HL-60/S4 treated with retinoic acid at 250 ng/mL for 4 days and 3 days (cell line): Measurements from ENCODE around the gene EIF3A.
"Not testable (repeated sequence)": the region's sequence is repeated elsewhere in the genome, so short reads cannot be mapped to it uniquely, and the experiment has no call there.

Experiments used
- in situ Hi-C: fragments of 300-500 bp; cut with MboI; formaldehyde crosslinking; loops from 2 replicates; pipeline ENCODE4 v1.7.0; 2022; ENCODE audit warnings: low sequenced_read_pairs

EIF3A gene, protein sequence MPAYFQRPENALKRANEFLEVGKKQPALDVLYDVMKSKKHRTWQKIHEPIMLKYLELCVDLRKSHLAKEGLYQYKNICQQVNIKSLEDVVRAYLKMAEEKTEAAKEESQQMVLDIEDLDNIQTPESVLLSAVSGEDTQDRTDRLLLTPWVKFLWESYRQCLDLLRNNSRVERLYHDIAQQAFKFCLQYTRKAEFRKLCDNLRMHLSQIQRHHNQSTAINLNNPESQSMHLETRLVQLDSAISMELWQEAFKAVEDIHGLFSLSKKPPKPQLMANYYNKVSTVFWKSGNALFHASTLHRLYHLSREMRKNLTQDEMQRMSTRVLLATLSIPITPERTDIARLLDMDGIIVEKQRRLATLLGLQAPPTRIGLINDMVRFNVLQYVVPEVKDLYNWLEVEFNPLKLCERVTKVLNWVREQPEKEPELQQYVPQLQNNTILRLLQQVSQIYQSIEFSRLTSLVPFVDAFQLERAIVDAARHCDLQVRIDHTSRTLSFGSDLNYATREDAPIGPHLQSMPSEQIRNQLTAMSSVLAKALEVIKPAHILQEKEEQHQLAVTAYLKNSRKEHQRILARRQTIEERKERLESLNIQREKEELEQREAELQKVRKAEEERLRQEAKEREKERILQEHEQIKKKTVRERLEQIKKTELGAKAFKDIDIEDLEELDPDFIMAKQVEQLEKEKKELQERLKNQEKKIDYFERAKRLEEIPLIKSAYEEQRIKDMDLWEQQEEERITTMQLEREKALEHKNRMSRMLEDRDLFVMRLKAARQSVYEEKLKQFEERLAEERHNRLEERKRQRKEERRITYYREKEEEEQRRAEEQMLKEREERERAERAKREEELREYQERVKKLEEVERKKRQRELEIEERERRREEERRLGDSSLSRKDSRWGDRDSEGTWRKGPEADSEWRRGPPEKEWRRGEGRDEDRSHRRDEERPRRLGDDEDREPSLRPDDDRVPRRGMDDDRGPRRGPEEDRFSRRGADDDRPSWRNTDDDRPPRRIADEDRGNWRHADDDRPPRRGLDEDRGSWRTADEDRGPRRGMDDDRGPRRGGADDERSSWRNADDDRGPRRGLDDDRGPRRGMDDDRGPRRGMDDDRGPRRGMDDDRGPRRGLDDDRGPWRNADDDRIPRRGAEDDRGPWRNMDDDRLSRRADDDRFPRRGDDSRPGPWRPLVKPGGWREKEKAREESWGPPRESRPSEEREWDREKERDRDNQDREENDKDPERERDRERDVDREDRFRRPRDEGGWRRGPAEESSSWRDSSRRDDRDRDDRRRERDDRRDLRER (N-terminal part only)

DNA sequence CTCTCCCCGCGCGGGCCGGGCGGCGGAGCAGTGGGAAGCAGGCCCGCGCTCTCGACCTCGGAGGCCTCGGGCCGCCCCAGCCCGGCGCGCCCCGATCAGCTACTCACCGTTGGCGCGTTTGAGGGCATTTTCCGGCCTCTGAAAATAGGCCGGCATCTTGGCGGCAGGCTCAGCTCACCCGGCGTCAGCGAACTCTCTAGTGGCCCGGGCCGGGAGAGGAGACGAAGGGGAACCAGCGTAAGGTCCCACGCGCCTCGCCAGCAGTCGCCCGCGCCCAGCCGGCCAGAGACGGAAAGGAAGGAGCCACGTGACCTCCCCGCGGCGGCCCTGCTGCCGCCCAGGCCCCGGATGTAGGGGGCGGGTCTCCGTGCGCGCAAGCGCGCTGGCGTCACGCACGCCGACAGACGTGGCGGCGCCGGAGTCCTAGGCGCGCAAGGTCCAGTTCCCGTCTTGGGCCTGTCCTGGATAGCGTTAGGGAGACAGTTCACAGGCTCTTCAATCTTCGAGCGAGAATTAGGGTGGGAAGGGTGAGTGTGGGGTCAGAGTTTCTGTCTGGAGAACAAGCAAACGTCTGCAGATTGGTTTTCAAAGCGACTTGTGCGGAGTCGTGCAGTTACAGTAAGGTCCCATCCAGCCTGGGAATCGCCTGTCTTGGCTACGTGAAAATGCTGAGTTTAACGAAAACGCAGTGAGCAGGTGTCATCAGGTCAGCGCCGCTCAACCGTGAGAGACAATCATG is at the start of gene EIF3A:
TSS of gene EIF3A (minus strand) at position 297 of the 739 bp plus-strand sequence. CDS start at position 156, 141 bp downstream.
- in situ Hi-C loops: no loop called here

DNA sequence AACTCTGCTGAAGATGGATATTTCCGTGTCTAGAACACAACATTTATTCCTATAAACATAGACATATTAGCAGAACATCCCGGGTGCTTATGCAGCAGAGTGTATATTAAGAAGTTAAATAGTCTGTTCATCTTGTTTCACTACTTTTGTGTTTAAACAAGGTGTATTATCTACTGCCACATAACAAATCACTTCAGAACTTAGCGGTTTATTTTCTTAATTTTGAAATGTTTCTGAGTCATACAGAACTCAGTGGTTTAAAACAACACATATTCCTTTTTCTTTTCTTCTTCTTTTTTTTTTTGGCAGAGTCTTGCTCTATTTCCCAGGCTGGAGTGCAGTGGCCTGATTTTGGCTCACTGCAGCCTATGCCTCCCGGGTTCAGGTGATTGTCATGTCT is 49.1 kb upstream of the EIF3A start:
- in situ Hi-C loops: no loop called here

DNA sequence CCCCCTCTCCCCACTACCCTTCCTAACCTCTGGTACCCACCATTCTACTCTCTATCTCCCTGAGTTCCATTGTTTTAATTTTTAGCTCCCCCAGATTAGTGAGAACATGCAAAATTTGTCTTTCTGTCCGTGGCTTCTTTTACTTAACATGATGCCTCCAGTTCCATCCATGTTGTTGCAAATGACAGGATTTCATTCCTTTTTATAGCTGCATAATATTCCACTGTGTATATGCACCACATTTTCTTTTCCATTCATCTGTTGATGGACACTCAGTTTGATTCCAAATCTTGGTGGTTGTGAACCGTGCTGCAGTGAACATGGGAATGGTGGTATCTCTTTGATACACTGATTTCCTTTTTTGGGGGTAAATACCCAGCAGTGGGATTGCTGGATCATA is 45.3 kb upstream of the EIF3A start:
- in situ Hi-C loops: no loop called here

DNA sequence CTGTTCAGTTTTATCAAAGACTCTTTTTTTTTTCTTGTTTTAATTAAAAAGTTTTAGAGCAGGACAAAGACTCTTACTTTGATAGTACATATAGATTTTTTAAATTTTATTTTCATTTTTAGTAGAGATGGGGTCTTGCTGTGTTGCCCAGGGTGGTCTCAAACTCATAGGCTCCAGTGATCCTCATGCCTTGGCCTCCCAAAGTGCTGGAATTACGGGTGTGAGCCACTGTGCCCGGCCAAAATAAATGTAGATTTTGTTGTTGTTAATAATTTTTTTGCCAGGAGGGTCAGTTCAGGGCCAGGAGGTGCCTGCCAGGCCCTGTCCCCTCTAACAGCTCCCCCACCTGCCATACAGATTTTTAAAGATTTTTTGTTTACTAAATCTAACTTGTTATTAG is 40.3 kb upstream of the EIF3A start:
- in situ Hi-C loops: no loop called here

DNA sequence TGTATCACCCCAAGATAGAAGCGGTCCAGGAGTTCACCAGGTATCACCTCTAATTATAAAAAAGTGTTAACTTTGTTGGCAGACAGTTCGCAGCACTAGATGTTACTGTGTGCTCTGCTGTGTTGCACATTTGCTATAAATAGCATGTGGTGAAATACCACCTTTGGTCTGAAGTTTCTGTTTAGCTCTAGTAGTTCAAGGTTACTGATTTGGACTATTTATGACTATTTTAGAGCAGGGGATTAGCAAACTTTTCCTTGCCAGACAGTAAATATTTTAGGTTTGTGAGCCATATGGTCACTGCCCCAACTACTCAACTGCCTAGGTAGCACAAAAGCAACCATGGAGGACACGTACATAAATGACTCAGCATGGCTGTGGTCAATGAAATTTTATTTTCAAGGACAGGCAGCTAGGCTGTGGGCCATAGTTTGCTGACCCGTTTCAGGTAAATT is 39.8 kb upstream of the EIF3A start:
- in situ Hi-C loops: no loop called here

DNA sequence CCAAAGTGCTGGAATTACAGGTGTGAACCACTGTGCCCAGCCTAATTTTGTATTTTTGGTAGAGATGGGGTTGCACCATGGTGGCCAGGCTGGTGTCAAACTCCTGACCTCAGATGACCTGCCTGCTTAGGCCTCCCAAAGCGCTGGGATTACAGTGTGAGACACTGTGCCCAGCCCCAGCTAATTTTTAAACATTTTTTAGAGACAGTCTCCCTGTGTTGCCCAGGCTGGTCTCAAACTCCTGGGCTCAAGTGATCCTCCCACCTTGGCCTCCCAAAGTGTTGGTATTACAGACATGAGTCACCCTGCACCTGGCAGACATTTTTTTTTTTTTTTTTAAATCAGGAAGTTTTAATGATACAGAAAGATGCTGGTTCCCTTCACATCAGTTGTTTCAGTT is 38.8 kb upstream of the EIF3A start:
- in situ Hi-C loops: no loop called here

DNA sequence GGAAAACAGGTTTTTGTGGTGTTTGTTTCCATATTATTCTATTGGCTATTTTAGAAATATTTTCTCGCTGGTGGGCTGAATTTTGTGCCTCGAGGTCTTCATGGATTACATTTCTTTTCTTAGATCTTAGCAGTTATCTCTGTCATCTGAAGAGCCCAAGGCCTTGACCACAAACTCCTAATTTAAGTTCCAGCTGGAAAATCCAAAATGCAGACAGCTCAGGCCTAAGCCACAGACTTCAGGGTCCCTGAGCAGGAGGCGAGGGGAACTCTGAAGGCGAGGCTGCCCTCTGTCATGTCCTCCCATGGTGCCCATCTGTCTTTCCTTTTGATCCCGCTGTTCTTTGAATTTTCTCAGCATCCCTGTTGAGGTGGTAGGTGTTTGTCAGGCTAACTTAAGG is 37.6 kb upstream of the EIF3A start:
- in situ Hi-C loops: no loop called here

DNA sequence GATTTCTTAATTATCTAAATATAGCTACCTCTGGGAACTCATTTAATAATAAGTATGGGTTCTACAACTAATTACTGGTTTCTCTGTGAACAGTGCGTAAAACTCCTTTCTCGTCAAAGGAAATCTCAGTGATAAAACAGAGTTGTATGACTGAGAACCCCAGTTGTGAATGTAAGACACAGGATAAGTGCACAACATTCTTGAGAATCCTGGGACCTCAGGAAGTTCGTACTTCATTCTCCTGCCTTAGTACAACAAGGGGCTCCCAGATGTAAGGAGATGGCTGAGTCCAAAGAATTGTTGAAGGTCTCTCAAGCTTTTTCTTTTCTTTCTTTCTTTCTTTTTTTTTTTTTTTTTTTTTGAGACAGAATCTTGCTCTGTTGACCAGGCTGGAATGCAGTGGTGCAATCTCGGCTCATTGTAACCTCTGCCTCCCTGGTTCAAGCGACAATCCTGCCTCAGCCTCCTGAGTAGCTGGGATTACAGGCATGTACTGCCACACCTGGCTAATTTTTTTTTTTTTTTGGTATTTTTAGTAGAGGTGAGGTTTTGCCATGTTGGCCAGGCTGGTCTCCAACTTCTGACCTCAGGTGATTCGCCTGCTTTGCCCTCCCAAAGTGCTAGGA is 35.8 kb upstream of the EIF3A start:
- in situ Hi-C loops: no loop called here

DNA sequence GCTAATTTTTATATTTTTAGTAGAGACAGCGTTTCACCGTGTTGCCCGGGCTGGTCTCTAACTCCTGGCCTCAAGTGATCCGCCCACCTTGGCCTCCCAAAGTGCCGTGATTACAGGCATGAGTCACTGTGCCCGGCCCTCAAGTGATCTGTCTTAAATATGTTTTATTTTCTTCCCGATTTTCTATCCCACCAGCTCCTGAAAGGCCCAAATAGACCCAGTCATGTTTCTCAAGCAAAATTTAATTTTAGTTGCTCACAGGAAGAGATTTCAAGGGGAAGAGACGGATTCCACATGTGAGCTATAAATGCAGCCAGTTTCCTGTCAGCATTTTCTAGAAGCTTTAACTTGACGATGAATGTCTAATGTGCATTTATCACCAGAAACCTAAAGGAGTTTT is 35.3 kb upstream of the EIF3A start:
- in situ Hi-C loops: no loop called here

DNA sequence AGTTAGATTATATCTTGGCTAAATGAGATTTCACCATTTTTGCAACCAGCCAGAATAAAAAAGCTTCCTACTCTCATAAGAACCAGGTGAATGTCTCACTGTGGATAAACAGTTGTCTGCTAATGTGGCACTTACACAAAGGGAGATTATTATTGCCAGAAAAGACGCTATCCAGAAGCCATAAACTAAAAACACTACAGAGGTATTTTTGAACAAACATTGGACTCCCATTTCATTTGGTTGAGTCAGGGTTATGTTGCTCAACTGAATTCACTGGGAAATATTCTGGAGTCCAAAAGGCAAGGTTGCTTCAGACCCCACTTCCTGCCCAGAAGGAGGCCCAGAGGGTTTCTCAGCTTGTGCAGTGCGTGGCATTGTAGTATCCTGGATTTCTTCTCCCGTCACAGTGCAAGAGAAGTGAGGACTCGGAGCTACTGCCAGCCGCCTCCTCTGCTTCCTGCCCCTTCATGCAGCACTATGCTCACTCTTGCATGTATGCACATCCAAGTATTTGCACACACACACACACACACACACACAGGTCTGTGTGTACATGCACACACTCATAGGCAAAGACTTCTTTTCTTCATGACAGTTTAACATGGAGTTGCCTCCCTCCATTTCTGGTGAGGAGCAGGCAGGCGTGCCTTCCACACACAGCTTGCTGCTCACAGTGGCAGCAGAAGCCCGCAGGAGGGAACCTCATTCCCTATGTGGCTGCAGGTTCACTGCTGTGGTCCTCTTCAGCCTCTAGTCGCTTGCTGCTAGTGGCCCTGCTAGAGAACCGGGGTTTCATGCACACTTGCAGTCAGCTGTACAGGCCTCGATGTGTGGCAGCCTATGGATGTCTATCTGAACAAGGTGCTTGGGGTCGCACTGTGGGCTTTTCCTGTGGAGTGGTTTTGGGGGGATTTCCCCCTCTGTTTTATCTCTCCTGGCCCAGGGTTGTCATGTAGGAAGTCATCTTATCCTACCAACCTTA is 33.4 kb upstream of the EIF3A start:
- in situ Hi-C loops: no loop called here

DNA sequence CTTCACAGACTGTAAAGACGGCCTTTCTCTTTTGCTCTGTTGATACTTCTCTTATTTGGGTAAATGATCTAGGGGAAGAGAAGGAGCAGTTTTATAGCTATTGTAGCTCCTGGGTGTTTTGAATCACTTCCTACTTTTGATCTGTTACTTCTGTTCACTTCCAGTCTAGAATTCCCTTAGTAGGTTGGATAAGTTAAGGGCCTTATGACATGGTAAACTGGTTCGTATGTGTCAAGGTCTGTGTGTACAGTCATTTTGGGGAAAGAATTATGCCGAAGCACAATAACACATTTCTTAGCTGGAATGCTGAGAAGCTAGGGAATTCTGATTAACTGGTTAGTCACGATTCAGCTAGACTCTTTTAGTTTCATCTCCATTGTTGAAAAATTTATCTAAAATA is 31.4 kb upstream of the EIF3A start:
- in situ Hi-C loops: no loop called here

DNA sequence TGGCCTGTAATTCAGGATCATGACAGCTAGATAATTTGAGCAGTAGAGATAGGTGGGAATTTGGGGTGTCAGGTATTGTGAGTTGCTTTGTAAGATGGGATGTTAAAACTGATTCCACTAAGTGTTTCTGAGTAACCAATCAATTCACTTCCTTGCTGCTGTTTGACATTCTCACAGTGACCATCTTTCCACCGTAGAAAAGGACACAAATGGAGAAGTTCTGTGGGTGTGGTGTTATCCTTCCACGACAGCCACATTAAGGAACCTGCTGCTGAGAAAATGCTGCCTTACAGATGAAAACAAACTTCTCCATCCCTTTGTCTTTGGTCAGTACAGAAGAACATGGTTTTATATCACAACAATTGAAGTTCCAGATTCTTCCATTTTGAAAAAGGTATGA is 27.2 kb upstream of the EIF3A start:
- in situ Hi-C loops: not testable (repeated sequence)

DNA sequence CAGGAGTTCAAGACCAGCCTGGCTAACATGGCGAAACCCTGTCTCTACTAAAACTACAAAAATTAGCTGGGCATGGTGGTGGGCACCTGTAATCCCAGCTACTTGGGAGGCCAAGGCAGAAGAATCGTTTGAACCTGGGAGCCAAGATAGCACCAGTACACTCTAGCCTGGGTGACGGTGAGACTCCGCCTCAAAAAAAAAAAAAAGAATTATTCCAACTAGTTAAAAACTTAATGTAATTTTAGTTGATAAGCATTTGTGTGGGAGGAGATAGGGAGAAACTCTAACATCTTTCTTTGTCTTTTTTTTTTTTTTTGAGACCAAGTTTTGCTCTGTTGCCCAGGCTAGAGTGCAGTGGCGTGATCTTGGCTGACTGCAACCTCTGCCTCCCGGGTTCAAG is 26.5 kb upstream of the EIF3A start:
- in situ Hi-C loops: not testable (repeated sequence)

DNA sequence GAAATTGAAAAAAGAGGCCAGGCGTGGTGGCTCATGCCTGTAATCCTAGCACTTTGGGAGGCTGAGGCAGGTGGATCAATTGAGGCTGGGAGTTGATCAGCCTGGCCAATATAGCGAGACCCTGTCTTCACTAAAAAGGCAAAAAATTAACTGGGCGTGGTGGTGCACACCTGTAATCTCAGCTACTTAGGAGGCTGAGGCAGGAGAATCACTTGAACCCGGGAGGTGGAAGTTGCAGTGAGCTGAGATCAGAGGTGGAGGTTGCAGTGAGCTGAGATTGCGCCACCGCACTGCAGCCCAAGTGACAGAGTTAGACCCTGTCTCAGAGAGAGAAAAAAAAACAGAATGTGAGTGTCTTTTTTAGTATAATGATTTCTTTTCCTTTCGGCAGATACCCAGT is 25.3 kb upstream of the EIF3A start:
- in situ Hi-C loops: not testable (repeated sequence)

DNA sequence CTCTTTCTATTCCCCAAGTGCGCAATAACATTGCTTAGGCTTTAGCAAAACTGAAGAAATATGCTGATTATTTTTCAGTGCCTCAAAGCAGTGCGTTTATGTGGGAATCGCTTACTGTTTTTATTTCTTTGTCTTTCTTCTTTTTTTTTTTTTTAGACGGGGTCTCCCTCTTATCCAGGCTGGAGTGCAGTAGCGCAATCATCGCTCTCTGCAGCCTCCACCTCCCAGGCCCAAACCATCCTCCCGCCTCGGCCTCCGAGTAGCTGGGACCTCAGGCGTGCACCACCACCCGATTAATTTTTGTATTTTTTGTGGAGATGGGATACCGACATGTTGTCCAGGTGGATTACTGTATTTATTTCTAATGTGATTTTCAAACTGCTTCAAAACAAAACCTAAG is 24.5 kb upstream of the EIF3A start:
- in situ Hi-C loops: no loop called here

DNA sequence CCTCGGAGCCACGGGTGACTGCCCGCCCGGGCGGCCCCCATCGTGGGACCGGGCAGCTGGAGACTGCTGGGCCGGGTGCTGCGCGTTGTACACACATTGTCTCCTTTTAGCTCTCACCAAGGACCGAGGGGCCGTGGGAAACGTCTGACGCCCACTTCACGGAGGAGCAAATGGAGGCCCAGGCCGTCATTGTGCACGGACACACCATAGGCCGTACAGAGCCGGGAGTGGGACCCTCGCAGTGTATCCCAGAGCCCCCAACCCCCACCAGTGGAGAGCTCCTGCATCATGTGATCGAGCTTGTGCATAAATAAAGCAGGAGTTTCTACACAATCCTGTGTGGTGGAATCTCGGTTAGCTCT is 24.0 kb upstream of the EIF3A start:
- in situ Hi-C loops: no loop called here

DNA sequence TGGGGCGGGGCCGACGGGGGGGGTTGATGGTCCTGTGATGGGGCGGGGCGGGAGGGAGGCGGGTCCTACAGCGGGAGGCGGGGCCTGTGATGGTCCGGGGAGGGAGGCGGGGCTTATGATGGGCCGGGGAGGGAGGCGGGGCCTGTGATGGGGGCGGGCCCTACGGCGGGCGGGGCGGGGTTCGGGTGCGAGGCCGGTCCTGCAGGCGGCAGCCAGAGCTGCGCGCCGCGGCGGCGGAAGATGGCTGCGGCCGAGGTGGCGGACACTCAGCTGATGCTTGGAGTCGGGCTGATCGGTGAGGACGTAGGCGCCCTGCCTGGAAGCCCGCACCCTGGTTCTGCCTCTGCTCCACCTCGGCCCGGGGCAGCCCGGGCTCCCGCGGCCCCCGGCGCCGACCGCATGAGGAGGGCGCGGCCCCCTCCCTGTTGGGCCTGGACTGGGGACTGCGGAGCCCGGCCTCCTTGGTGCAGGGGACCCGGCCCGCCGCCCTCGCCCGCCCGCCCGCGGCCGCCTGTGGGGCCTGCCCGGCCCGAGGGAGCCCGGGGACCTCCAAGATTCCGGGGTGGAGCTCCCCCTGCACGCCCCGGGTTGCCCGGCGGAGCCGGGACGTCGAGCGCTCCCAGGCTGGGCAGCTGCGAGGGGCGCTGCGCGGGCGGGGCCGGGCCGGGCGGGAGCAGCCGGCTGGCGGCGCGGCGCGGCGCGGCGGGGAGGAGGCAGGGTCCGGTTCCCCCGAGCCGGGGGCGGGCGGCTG is 23.5 kb upstream of the EIF3A start, which contains the start of gene DENND10:
TSS of gene DENND10 (plus strand) at position 211 of the 751 bp plus-strand sequence. CDS start at position 241, 30 bp downstream.
- in situ Hi-C loops: no loop called here
